Stimulated activated CD8-positive, alpha-beta memory T cell treated with anti-CD3 and anti-CD28 coated beads, Interleukin-15, amount 100 ng/mL, for 1 hour (primary cell): Measurements from ENCODE around the gene SMAD6.

Source experiments
- DNase-seq: peaks from one replicate; pipeline ENCODE4 v3.0.0-alpha.2; 2020; ENCODE audit warnings: low read depth

SMAD6 gene

DNA sequence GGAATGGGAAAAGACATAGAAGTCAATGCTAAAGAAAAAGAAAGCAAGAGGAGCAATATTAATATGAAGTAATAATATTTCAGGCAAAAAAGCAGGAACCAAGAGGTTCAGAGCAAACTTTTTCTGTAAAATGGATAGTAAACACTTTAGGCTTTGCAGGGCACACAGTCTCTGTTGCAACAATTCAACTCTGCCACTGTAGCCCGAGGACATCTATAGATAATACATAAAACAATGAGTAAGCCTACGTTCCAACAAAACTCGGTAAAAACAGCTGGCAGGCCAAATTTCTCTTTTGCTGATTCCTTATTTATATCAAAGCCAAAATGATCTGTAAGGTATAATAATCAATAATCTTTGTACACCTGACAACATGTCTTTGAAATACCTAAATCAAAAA, 56.8 kb downstream of the SMAD6 start:
- no peak for DNase-seq

DNA sequence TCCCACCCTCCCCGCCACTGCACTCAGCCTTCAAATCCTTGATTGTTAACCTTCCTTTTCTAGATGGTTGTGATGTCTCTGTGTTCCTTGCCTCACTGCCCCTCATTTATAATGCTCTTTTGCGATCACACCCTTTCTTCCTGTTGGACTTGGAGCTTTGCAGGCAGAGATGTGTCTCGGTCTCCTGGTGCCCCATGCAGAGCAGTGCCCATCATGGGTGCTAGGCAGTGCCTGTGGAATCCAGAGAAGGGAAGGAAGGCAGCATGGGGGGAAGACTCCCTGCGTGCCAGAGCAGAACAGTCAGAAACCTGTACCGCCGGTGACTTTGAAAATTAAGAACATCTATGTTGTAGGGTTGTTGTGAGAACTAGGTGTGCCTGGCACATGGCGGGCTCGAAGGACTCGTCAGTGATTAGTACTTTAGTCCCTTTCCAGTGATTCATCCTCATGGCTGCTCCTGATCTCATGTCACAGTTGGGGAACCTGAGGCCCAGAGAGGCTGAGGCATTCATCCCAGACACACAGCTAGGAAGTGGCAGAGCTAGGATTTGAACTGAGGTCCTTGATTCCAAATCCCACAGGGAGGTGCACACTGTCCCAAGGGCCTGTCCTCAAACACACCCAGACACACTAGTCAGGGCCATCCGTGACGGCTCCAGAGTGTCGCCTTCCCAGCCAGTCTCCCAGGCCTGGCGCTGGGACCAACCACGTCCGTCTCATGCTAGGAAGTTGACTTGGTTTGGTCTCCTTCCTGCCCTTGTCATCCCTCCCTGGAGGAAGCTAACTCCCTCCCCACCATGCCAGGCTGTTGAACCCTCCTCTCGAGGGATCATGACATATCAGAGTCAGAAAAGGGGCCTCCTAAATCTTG, 58.3 kb downstream of the SMAD6 start:
- no peak for DNase-seq

DNA sequence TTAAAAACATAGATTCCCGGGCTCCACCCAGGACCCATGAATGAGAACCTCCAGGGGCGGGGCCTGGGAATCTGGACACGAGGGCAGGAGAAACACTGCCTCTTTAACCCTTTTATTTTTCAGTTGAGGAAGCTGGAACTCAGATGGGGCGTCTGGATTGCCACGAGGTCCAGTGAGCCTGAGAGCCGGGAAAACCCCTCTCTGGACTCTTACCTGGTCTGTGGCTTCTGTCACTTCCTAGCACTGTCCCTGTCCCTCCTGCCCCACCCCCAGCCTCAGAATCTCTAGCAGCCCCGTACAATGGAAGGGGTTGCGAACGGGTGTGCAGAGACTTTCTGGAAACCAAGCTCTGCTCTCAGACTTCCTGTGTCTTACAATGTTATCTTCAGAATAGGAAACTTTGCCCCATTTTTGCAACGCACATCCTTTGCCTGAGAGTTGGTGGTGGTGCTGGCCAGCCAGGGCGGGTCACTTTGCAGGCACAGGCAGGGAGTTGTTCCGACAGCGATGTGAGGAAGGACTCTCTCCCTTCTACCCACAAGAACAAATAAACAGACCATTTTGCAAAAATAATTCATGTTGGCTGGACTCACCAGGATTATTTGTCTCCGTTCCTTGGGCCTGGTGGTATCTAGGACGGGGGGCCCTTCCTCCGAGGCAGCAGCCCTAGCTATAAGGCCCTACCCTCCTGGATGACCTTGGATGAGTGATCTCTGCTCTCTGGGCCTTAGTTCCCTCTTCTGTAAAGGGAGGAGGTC, 59.1 kb downstream of the SMAD6 start:
- DNase-seq, result no peak

DNA sequence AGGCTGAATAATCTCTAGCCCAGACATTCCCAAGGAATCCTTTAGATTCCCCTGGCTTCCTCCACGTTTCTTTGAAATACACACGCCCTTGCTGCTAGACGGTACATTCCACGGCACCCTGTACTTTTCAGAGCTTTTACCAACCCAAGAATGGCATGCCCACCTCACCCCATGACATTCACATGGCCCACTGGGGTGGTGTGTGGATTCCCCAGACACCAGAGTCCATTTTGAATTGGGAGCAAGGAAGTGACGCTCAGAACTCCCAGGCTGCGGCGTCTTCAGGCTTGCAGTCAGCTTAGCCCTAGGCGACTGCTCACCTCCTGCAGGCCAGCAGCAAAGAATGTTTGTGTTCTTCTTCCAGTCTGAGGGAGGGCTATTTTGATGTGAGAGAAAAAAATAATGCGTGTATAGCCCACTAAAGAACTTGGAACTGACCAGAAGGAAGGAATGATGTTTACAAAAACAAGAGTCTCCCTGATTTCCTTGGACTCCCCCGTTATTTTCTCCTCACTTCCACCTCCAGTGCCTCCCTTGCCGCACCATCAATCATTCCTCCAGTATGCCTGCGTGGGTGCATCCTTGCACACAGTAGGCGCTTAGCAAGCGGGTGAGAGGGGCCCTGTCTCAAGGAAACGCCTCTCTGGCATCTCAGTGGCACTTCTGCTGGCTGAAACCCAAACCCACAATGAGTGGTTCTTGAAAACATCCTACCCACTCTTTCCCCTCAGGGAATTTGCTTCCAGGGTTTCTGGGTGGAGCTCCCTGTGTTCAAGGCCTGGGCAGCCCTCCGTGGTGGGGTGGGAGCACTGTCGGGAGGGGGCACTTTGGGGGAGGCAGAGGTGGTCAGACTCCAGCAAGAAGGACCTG, 59.9 kb downstream of the SMAD6 start:
- DNase-seq, result no peak

DNA sequence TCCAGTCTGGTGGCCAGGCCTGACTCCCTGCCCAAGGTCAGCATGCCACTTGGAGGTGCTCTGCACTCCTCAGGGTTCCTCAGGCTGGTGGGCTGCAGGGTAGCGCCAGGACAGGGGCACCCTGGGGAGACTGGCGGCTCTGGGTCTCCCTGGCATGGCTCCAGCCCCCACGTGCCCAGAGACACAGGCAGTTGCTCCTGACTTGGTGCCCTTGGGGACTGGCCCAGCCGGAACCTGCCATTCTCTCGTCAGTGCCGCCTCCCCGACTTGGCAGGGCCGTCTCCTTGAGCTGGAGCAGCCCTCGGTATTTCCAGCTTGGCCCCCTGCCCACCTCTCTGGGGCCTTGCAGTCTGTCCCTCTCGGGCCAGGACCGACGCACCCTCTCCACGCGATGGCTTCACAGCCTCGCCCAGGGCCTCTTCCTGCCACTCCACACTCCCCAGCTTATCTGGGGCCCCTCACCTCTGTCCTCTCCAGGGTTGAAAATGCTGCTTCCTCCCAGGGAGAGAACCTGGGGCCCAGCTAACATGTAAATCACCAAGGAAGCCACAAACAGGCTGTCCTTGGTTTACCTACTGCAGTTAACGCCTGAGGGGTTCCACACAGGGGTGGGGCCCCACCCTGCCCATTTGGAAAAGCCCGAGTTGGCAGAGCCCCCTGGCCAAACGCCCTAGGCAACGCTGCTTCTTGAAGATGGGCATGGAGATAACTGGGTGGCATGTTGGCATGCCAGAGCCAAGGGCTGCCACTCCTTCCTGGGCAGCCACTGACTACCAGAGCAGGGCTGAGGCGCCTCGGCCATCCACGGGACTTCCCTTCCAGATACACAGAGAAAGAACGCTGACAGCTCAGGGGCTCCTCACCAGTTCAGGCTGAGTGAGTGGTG, 61.4 kb downstream of the SMAD6 start:
- DNase-seq, result no peak

DNA sequence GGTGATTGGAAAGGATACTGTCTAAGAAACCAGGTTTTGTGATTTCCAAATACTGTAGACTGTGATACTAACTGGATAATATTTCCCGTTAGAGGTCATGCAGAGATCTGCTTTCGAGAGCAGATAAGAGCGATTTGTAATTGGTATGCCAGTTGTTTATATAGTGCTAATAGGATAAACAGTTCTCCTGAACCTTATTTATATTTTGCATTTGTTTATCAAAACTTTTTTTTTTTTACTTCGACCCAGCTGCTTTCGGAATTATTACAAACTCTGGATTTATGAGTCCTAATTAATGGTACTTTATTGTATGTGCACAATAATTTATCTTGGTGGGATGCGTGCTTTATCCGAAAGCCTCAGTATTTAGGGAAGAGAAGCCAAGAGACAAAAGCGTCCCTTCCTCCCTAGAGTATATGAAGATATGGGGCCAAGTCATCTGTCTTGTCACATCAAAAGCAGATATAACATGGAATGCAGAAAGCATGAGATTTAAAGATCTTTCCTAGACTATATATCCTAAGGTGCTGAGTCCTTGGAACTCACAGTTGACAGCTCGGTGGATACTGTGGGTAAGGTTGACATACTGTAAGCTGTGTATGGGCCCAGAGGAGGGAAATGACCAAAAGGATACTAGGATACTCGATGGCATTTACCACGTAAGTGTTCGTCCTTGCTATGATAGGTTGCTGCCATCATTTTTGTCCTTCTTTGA, 62.2 kb downstream of the SMAD6 start:
- no peak for DNase-seq

DNA sequence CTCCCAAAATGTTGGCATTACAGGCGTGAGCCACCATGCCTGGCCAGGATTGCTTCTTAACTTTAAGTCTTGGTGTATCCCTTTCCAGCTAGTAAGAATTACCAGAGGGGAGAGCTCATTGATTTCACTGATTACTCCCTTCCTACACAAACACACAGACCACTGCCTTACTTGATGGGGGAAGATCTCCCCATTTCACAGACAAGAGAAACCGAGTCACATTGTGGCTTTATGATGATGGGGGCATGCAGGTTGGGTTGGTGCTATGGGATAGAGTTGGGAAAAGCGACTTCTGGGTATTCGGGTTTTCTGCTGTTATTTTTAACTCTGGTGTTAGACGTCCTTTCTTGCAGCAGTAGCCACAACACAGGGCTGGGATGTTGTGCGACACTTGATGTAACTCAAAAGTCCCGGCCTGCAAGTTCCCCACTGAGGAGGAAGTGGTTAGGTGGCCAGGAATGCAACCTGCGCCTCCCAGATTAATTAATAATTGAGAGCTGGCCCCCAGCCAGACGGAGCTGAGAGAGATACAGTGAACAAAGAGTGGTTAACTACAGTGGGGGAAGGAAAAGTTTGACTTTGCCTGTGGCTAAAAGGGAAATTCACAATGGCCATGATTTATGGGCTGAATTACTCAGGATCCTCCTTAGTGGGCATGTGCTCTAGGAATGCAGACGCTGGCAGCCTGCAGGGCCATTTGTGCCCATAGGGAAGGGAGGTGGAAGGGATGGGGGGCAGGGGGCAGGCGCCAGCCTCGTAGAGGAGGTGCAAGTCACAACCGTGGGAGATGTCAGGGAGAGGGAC, 63.6 kb downstream of the SMAD6 start:
- no peak for DNase-seq

DNA sequence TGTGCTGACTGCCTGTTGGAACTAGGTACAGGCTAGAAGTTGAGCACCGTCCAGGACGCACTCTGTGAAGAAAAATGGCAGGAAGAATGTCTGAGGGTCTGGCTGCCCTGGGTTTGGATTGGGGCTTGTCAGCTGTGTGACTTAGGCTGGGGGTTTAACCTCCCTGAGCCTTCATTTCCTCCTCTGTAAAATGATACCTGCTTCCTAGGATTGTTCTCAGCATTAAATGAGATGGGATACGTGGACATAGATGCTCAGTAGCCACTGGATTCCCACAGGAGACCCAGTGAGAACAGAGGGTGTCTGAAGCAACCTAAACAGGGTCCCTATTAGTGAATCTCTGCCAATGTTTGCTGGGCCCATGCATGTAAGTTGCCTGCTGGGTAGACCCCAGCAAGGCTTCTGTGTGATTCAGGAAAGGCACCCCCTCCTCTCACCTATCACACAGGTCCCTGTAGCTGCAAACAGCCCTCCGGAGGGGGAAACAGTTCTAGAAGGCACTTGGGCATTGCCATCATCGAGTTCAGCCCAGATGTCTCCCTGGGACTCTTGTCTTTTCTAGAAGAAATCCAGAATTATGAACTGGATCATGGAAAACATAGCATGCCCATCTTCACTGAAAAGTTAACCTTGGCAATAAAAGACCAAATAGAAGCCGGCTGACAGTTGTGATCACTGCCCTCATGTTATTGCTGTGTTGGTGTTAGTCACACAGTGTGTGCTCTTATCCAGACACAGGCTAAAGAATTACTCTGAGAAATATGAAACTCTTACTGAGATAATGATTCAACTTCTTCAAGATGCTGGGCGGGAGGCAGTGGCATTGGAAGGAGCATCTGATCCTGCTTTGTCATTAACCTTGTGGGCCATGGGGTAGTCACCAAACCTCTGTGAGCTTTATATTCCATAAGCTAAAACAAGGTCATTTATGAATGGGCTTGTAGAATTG, 64.5 kb downstream of the SMAD6 start:
- DNase-seq, result no peak

DNA sequence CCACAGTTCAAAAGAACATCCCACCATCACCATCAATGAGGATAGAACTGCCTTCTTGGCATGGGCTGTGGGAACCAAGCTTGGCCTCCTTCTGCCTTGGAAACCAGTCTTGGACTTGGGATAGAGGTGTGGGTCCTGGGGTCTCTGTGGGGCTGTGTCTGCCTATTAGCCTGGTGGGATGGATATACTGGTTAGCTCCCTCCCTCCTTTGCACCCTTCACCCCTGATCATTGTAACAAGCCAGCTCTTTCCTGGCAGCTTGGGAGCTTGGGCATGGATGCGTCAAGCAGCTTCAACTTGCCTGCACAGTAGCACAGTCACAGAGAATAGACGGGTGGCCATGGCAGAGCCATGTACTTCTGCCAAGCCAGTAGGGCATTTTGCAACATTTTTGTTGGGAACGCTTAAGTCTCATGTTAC, 65.2 kb downstream of the SMAD6 start:
- DNase-seq, result no peak

DNA sequence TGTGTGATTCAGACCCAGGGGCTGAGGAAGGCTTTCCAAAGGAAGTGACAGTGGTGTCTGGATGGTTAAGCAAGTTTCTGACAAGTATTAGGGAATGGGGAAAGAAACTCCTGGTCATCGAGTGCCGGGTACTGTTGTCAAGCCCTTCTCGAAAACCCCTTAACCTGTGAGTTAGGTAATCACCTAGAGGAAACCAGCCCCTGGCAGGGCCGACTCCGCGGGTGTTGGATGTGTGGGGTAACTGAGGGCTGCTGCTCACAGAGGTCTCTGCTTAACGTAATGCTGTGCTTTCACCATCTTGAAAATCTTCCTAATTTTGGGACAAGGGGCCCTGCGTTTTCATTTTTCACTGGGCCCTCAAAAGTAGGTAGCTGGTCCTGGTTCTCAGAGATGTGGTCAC, 67.0 kb downstream of the SMAD6 start:
- DNase-seq, result no peak

DNA sequence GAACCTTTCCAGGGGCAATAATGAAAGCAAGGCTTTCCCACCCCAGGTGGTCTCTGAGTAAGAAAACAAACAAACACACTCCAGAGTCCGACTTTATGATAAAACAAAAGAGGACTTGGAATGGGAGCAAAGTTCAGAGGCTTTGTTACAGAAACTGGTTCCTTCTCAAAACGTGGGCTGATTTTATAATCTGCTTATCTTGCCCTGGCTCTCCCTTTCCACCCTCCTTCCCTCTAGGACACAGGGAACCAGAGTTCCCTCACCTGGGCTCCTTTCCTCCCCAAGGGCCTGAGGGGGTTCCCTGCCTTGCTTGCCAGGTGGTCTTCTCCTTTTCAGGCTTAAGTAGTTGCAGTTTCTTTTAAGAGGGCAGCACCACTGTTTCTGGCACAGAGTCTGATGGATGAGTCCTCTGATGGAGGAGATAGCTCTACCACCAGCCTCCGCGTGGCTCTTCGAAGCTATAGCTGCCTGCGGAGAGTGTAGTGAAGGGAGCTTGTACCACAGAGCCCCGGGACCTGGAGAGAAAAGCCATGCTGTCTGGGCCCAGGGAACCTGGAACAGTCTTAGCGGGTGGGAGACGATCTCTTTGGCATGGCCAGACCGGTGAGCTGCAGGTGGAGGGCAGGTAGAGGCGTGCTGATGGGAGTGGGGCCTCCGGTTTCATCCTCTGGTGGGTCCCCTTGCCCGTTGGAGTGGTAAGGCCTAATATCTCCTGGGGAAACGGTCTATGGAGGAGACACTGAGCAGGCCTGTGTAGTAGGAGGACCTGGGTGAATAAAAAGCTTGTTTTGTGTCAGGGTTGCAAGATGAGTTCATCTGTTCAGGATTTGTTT, 68.7 kb downstream of the SMAD6 start:
- DNase-seq, result no peak

DNA sequence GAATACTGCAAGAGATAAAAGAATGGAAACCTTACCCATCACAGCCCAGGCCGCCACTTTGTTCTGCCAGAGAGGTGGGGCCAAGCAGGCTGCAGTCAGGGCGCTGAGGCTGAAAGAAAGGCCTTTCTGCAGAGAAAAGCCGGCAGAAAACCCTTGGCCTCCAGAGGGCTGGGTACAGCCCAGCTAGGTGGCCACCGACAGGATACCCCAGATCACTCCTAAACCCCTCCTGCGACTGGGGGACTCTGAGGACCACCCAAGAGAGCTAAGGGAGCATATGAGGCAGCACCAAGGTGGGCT, 69.3 kb downstream of the SMAD6 start:
- no peak for DNase-seq

DNA sequence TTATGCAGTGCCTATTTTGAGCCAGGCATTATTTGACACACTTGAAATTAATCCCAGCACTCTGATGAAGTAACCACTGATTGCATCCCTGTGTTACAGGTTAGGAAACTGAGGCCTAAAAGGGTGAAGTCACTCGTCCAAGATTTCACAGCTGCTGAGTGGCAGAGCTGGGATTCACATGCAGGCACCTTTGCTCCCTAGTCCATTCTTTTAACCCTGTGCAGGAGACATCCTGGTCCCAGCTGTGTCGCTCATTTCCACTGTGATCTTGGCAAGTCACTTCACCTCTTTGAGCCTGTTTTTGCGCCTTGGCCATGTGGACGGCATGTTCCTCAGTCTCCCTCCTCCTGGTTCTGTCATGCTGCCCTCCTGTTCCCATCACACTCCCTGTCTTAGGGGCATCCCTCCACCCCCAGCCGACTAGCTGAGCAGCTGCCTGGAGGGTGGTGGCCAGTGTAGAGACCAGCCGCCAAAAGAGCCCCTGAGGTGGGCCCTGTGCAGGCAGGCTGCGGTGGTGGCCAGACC, 70.6 kb downstream of the SMAD6 start:
- no peak for DNase-seq

DNA sequence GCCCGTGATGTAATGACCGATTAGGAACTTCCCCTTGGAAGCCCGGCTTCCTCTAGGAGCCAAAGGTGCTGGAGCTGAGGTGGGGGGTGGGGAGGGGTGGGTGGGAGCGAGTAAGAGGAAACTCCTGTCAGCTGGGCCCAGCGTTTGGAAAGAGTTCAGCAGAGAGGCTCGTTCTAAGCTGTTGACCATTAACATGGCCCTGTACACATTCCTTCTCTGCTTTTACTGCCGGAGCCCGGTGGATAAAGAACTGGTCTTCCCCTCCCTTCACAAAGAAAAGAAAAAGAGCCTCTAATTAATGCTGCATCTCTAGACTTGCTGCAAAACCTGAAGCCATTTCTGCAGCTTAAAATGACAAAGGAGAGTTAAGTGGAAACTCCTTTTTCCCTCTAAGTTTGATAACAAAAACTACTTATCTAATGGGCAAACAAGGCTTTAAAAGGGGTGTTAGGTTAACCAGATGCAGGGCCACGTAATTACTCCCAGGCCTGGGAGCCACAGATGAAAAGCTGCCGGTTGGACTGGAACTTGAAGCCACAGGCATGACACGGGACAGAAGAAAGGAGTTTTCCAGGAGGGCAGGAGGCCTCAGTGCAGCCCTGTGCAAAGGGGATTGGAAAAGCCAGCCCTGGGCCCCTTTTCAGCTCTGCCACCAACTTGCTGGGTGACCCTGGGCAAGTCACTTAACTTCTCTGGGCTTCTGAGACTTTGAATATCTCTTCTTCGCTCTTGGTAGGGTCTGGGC, 71.3 kb downstream of the SMAD6 start:
- DNase-seq, result no peak

DNA sequence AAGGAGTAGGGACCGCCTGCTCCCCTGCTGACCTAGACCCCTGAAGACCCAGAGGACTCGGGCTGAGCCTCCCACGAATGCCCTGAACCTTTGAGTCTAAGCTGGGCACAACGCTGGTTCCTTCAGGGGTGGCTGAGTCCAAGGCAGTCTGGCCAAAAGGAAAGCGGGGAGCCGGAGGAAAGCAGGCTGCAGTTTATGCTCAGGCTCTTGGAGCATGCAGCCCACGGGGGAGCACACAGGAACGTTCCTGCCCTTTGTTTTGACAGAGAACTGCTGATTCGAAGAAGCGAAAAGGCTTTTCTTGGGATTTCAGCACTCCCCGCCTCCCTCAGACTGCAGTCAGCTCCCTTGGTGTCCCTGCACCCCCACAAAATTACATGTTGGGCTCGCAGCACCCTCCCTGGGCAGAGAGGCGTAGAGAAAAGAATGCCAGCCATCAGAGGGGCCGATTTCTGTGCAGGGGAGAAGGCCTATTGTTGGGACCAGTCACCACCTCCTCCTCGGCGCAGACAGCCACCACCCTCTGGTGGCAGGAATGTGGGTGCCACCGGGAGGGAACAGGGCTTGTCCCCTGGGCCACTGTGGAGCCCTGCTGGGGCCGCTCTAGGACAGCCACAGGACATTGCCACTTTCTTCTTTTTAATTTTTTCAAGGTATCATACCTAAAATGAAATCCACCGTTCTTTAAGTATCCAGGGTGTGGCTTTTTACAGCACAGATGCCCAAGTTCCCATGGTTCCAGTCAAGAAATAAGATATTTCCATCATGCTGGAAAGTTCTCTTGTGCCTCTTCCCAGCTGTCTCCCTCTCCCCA, 72.2 kb downstream of the SMAD6 start:
- peak; percentile 28 for DNase-seq
